ENCODE data around the gene OPCML.

Gene OPCML

GRCh38 chr11:132910011-132910760 is 622.1 kb downstream of the OPCML start:
- DNase-seq: no peak

- DNase-seq: no peak
These were observed 623.2 kb downstream of the OPCML start for GRCh38 chr11:132909021-132909606.

DNA sequence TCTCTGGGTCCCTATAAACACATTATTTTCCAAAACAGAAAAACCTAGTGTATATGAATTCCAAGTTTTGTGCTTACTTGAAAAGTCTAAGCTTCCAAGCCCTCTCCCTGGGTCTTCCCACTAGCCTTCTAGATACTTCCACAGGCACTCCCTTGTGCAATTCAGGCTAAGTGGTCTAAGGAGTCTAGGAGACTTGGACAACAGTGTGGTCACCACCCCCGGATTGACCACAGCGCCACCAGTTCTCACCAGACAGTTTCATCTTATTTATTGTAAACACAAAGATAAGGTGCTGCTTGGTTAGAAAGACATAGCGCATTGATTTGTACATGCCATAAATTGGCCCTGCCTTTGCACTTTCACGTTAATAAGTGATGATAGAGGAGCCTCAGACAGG is 623.9 kb downstream of the OPCML start:
- DNase-seq: no peak

DNA sequence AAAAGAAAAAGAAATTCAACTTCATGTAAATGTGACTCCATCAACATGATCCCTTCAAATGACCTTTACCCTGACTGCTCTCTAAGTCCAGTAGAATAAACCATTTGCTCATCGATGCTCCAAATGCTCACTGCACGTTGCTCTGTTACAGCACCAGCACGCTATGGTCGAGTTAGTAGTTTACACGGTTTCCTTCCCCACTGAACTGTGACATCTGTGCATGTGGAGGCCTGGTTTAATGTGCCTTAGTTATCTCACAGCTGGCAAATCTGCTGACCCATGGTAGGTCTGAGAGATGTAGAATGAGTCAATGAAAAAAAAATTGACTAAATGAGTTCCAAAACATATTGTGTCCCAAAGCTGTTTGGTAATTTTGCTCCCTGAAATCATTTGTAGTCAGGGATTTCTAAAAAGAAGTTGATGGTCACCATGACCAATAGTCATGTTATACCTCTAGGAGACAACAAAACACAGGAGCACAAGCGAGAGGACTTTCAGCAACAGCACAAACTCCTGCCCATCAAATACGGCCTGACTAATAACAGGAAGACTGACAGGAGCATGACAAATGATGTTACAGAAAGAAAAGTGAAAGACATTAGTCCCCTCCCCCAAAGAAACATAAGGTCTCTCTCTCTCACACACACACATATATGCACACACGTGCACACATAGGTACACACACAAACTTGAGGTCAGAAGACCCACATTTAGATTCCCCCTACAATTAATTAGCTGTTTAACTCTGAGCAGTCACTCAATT is 624.5 kb downstream of the OPCML start:
- no peak for DNase-seq

GRCh38 chr11:132904607-132905006 is 627.7 kb downstream of the OPCML start:
- DNase-seq: no peak

- DNase-seq: no peak
These were observed 628.2 kb downstream of the OPCML start for GRCh38 chr11:132904091-132904490.

- DNase-seq: no peak
These were observed 630.4 kb downstream of the OPCML start for GRCh38 chr11:132901638-132902471.

DNA sequence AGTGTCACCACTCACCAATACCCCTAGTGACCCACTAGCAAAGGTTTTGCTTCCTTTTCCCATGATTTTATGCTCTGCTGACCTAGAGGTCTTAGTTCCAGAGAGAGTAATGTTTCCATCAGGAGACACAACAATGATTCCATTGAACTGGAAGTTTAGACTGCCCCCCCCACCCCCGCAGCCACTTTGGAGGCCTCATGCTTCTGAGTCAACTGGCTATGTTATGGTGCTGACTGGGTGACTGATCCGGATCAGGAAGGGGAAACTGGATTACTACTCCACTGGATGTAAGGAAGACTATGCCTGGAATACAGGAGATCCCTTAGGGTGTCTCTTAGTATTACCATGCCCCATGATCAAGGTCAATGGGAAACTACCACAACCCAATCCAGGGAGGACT is 633.6 kb downstream of the OPCML start:
- DNase-seq: no peak

GRCh38 chr11:132898021-132898420 is 634.3 kb downstream of the OPCML start:
- no peak for DNase-seq

DNA sequence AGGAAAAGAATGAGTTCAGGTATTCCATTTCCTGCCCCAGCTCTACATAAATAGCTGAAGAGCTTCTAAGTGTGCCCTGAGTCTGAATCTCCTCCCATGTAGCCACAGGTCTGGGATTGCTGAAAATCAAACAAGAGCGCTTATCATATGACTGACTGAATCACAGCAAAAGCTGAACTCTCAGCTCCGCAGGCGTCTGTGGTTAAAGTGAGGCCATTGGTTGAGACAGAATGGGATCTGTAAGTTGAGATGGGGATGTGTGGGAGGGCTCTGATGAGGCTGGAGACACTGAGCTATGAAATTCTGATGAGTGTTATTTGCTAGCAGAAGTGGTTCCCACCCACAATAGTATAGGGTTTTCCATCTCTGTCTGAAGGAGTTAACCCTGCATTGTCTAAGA is 637.0 kb downstream of the OPCML start:
- DNase-seq: no peak

- no peak for DNase-seq
These were observed 637.7 kb downstream of the OPCML start for GRCh38 chr11:132894606-132895005.

- DNase-seq: no peak
These were observed 639.4 kb downstream of the OPCML start for GRCh38 chr11:132892876-132893275.

- no peak for DNase-seq
These were observed 644.1 kb downstream of the OPCML start for GRCh38 chr11:132888226-132888625.

DNA sequence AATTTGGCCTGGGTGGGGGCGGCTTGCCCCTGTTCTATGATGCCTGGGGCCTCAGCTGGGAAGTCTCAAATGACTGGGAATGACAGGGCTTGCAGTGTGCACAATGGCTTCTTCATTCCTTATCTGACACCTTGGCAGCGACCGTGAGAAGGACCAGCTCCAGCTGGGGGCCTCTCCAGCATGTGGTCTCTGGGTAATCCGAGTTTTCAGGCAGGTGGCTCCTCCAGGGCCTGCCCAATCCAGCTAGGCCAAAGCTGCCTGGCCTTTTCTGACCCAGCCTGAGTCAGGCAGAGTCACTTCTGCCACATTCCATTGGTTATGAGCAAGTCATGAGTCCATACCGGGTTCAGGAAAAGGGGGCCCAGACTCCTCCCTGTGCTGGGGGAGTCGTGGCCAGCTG is 646.0 kb downstream of the OPCML start:
- DNase-seq: no peak

DNA sequence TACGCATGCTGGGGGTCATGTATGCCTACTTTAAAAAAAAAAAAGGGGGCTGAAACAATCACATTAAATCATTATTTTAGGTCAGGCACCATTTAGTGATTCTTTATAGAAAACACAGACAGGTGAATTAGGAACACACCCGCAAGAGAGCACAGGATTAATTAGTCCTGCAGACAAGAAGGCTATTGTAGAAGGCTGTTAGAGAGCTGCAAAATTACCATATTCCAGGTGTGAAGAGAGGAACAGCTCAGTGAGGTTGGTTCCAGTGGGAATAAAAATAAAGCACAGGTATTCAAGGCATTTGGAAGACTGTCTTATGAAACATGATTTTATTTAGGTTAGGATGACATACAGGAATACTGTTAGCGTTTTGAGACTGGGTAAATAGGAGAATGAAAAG is 649.1 kb downstream of the OPCML start:
- no peak for DNase-seq

DNA sequence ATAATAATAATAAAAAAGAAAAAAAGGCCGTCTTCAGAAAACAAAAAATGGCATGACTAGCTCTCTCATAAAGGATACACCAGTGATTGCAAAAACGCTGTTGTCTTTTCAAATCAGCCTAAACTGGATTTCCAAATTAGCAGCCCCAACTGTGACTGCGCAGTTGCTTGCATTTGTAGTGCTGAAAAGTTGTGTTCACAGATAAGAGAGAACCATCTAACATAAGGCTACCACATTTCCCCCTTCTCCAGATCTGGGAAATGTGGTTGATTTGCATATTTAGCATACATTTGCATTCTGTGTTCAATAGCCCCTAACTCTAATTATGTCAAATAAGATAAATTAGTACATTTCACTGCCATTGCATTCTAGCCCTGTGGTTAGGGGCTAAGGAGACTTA is 650.7 kb downstream of the OPCML start:
- DNase-seq: no peak

DNA sequence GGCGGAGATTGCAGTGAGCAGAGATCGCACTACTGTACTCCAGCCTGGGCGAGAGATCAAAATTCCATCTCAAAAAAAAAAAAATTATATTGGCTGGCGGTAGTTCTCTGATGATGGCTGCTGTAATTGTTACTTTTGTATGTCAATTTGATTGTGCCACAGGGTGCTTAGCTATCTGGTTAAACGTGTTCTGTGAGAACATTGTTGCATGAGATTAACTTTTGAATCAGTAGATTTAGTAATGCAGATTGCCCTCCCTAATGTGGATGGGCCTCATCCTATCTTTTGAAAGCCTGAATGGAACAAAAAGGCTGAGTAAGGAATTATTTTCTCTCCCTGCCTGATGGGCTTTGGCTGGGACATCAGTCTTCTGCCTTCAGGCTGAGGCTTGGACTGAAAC is 654.2 kb downstream of the OPCML start:
- no peak for DNase-seq

DNA sequence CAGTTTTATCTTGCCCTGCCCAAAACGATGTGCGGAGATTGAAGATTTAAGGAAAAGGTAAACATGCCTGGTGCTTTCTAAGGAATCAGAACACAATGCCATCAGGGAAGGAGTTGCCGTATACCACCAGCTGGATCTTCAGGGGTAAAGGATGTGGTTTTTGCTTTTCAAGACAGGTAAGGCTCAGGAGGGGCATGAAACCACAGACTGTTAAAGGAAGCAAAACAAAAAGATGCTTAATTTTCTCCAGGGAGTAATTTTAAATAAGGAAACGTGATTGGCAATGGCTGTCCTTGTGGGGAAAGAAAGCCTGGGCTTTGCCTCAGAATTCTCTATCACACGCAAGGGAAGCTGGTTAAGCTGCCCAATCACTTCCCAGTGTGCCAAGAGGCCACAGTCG is 655.6 kb downstream of the OPCML start:
- DNase-seq: no peak

DNA sequence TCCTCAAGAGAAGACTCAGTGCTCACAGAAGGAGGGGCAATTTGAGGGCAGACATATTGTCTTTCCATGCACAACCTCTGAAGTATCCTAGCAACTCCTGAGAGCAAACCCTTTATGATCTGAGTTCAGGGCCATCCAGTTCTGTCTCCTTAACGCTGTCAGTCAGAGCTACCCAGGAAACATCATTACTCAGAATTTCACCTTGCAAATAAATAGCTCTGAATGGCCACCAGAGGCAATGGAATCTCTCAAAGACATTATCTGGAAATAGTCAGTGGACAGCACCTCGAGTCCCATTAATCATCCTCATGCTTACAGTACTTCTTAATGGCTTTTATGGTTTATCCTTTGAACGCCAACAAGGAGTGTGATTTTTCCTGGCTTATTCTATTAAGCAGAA is 656.1 kb downstream of the OPCML start:
- DNase-seq: no peak

DNA sequence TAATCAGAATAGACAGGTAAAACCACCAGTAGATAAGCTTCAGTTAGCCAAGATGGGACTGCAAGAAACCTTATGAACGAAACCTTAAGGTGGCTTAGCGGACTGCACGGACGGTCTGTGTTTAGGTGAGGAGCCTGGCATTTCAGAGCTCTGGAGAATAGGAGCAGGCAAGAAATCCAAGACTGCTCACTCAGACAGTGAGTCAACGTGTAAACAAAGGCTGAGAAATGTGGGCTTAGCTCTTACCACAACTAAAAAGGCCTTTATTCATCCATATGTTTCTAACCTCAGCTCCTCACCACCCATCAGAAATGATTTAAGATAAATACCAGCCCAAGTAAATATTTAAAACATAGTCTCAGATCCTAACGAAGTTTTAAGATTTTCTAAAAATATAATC is 657.7 kb downstream of the OPCML start:
- no peak for DNase-seq

DNA sequence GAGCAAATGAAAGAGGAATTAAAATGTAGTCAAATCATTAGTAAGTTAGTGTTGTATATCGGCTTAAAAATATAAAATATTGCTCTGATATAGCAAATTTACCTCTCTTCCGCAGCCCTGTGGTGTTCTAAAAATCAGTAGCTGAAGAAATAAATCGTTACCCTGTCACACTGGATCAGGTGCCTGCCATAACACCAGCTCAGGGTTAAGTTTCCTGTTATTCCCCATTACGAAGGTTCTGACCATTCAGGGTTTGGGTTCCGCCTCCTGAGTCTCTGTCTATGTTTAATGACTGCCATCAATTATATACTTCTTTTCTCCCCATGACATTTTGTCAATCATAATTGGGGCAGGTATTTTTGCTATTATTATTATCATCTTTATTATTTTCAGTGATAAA is 658.5 kb downstream of the OPCML start:
- no peak for DNase-seq

GRCh38 chr11:132872211-132872610 is 660.1 kb downstream of the OPCML start:
- no peak for DNase-seq

Data from activated T-cell treated with anti-CD3 and anti-CD28 coated beads, Interleukin-2, amount 50 U/mL, for 1 hour (primary cell).